ENCODE measurements around the gene TRAFD1. TPM values are rescaled to one million over a fixed set of nuclear protein-coding genes. Genes with fewer than 3 reads are reported as not detected.

Gene TRAFD1
- total RNA-seq, 1 donor from 2014 or later = 38.8 TPM

- Mint-ChIP-seq H3K27me3 (ENCODE audit: unreplicated experiment) (peaks cover 14% of the 10 kb centered on the region), H3K27ac (ENCODE audit: unreplicated experiment) (no peak overlapping the region), H3K4me1 (ENCODE audit: unreplicated experiment) (no peaks in the 10 kb centered on the region), H3K4me3 (ENCODE audit: unreplicated experiment) (no peak overlapping the region), H3K36me3 (ENCODE audit: low read depth, unreplicated experiment) (peaks cover 16% of the 10 kb centered on the region), H3K9me3 (ENCODE audit: unreplicated experiment) (no peaks in the 10 kb centered on the region)
- TF ChIP-seq CTCF (IDR thresholded peaks at IDR 0.05; ENCODE audit: unreplicated experiment) = no peak
- no peak for DNase-seq (ENCODE audit: low spot score)
Measured at GRCh38 chr12:112168561-112168971, 43.2 kb downstream of the TRAFD1 start.

DNA sequence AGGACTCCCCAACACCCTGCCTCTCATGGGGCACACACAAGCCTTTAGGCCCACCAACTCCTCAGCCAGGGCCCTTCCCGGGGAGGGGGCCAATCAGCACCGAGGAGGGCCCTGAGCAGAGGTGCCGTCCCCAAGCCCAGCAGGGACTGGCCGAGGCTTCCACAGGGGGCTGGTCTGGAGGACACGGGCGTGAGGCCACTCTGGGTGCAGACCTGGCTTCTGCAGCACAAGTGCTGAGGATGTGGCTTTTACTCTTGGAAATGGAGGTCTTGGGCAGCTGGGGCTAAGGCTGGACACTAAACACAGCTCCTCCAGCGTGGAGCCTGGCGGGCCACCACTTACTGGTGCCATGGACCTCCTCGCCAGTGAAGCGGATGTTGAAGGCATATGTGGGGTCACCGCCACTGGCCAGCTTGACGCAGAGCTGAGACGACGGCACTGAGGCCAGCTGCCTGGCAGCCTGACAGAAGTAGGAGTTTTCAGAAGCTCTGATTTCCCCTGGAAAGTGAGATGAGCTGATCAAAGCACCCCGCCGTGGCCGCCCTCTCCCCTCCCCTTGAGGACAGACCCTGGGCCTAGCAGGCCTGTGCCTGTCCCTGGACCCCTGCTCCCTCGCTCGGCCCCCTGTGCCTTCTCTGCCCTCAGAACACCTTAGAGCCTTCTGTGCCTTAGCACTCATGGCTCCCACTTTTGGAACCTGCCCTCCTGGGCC lies 44.0 kb downstream of the TRAFD1 start:
- H3K9me3 Mint-ChIP-seq (ENCODE audit: unreplicated experiment) = no peaks in the 10 kb centered on the region
- H3K4me3 Mint-ChIP-seq (ENCODE audit: unreplicated experiment) = no peak overlapping the region
- no peak for DNase-seq (ENCODE audit: low spot score)
- peaks cover 15% of the 10 kb centered on the region for H3K27me3 Mint-ChIP-seq (ENCODE audit: unreplicated experiment)
- no peaks in the 10 kb centered on the region for H3K4me1 Mint-ChIP-seq (ENCODE audit: unreplicated experiment)
- peaks cover 16% of the 10 kb centered on the region for H3K36me3 Mint-ChIP-seq (ENCODE audit: low read depth, unreplicated experiment)
- TF ChIP-seq CTCF (IDR thresholded peaks at IDR 0.05; ENCODE audit: unreplicated experiment) = no peak
- no peak overlapping the region for H3K27ac Mint-ChIP-seq (ENCODE audit: unreplicated experiment)

GRCh38 chr12:112169966-112170365 lies 44.6 kb downstream of the TRAFD1 start:
- no peak for DNase-seq (ENCODE audit: low spot score)
- no peak overlapping the region for H3K4me3 Mint-ChIP-seq (ENCODE audit: unreplicated experiment)
- no peaks in the 10 kb centered on the region for H3K9me3 Mint-ChIP-seq (ENCODE audit: unreplicated experiment)
- H3K27me3 Mint-ChIP-seq (ENCODE audit: unreplicated experiment) = peaks cover 15% of the 10 kb centered on the region
- H3K27ac Mint-ChIP-seq (ENCODE audit: unreplicated experiment) = no peak overlapping the region
- H3K36me3 Mint-ChIP-seq (ENCODE audit: low read depth, unreplicated experiment) = peaks cover 19% of the 10 kb centered on the region
- no peaks in the 10 kb centered on the region for H3K4me1 Mint-ChIP-seq (ENCODE audit: unreplicated experiment)
- no peak for TF ChIP-seq CTCF (IDR thresholded peaks at IDR 0.05; ENCODE audit: unreplicated experiment)

DNA sequence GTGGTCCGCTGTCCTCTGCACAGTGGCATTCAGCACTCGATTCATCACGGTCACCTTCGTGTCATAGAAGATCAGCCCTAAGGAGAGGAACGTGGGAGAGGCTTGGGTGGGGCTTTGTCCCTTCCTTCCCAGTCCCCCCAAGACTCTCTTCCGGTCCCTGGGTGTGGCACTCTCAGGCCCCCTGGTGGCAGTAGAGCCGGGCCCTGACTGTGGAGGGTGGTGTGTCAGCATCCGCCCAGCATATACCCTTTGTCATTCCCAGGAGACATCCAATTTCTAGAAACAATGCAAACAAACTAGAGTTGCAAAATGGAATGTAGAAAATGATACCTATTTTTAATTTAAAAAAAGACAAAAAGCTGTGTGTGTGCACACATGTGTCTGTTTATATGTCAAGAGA lies 45.0 kb downstream of the TRAFD1 start:
- Mint-ChIP-seq H3K27me3 (ENCODE audit: unreplicated experiment) (peaks cover 15% of the 10 kb centered on the region), H3K27ac (ENCODE audit: unreplicated experiment) (peak overlapping the region; percentile 30), H3K4me1 (ENCODE audit: unreplicated experiment) (no peaks in the 10 kb centered on the region), H3K36me3 (ENCODE audit: low read depth, unreplicated experiment) (peaks cover 23% of the 10 kb centered on the region), H3K9me3 (ENCODE audit: unreplicated experiment) (no peaks in the 10 kb centered on the region), H3K4me3 (ENCODE audit: unreplicated experiment) (peak overlapping the region; percentile 42)
- DNase-seq (ENCODE audit: low spot score) = peak; percentile 36
- TF ChIP-seq CTCF (IDR thresholded peaks at IDR 0.05; ENCODE audit: unreplicated experiment) = peak; percentile 17

- H3K9me3 Mint-ChIP-seq (ENCODE audit: unreplicated experiment) = no peaks in the 10 kb centered on the region
- H3K4me1 Mint-ChIP-seq (ENCODE audit: unreplicated experiment) = no peaks in the 10 kb centered on the region
- no peak for TF ChIP-seq CTCF (IDR thresholded peaks at IDR 0.05; ENCODE audit: unreplicated experiment)
- H3K4me3 Mint-ChIP-seq (ENCODE audit: unreplicated experiment) = no peak overlapping the region
- H3K27me3 Mint-ChIP-seq (ENCODE audit: unreplicated experiment) = peaks cover 15% of the 10 kb centered on the region
- DNase-seq (ENCODE audit: low spot score) = no peak
- peaks cover 30% of the 10 kb centered on the region for H3K36me3 Mint-ChIP-seq (ENCODE audit: low read depth, unreplicated experiment)
- no peak overlapping the region for H3K27ac Mint-ChIP-seq (ENCODE audit: unreplicated experiment)
Measured at GRCh38 chr12:112170971-112171596, 45.7 kb downstream of the TRAFD1 start.
